Mucosa of descending colon (tissue), 3 donors: ENCODE results near the gene ESRP2. TPM values are rescaled to one million over a fixed set of nuclear protein-coding genes. Genes with fewer than 3 reads are reported as not detected.

Experiments used
- ATAC-seq: fragments of 200-7000 bp; cut with Tn5 transposase; one replicate; pipeline ENCODE4 v1.9.1; 2020; ENCODE audit warnings: mild to moderate bottlenecking, moderate library complexity
- DNase-seq, 3 donors: peaks; one replicate each; pipeline ENCODE4 v3.0.0-alpha.2; 2020
- H3K36me3 ChIP-seq: fragments of 200-600 bp; one replicate; pipeline ENCODE4 v1.8.0; 2021; ENCODE audit warnings: low read depth, mild to moderate bottlenecking
- H3K4me1 ChIP-seq: fragments of 200-600 bp; one replicate; pipeline ENCODE4 v1.8.0; 2021; ENCODE audit warnings: low read depth, mild to moderate bottlenecking
- H3K4me3 ChIP-seq: fragments of 200-600 bp; one replicate; pipeline ENCODE4 v1.8.0; 2021; ENCODE audit warnings: mild to moderate bottlenecking
- H3K9me3 ChIP-seq: fragments of 200-600 bp; one replicate; pipeline ENCODE4 v1.8.0; 2021; ENCODE audit warnings: mild to moderate bottlenecking
- CTCF ChIP-seq: fragments of 200-600 bp; IDR thresholded peaks from one replicate; pipeline ENCODE4 v1.8.0; 2022; ENCODE audit warnings: antibody characterized with exemption, mild to moderate bottlenecking
- intact Hi-C, 2 donors: fragments of 100-400 bp; cut with DNase I in 1 of 2; cut with micrococcal nuclease in 1 of 2; formaldehyde crosslinking; loops; one replicate each; pipeline versions ENCODE4 v1.11.0 to v1.11.1; 2022; cut with DNase I, micrococcal nuclease
- total RNA-seq, 3 donors: library from RNA; stranded (reverse); fragmentation: NEBNext Ultra II Directional in 2 of 3; extraction: Animal tissue kit (Norgen Biotek cat#: 25700) in 2 of 3; gene quantifications; one replicate each; pipeline versions ENCODE4 v1.2.1 to v1.2.4, GENCODE V29; 2021 to 2023
- donor health status: DM: no; HTN: no; CAD: no; lungs with moderate emphysema.
- donor health status: DM: no; HTN: no; CAD: no.
- donor health status: DM: no; HTN: yes; CAD: no.

The ESRP2 gene
- total RNA-seq, 3 donors from 2014 or later = 46.6 to 125 (median 94.5) TPM

- Histone ChIP-seq H3K4me3 (no peak overlapping the region), H3K9me3 (no peaks in the 10 kb centered on the region), H3K36me3 (no peaks in the 10 kb centered on the region), H3K4me1 (peaks cover 26% of the 10 kb centered on the region)
- no peak for TF ChIP-seq CTCF
- intact Hi-C loops = loop anchor here in 1 of 2 donors (5.0 kb wide), 1 partner anchor 84 kb away; no protein-coding TSS in a partner anchor
- DNase-seq (peak in 1 of 3 donors; percentile 40), ATAC-seq (no peak)
Measured at GRCh38 chr16:68242926-68243858, 7.3 kb upstream of the ESRP2 start.

DNA sequence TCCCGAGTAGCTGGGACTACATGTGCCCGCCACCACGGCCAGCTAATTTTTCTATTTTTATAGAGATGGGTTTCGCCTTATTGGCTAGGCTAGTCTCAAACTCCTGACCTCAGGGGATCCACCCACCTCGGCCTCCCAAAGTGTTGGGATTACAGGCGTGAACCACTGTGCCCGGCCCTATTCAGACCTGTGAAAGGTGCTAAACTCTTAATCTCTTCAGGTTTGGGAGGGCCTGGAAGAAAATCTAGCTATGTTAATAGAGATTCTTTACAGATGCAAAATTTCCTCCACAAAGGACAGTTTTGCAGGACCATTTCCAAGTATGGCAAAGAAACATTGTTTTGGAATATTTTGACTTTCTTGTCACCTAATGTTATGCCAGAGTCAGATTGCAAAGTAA lies 6.2 kb upstream of the ESRP2 start:
- Histone ChIP-seq H3K36me3 (no peaks in the 10 kb centered on the region), H3K4me1 (peaks cover 30% of the 10 kb centered on the region), H3K9me3 (no peaks in the 10 kb centered on the region), H3K4me3 (no peak overlapping the region)
- TF ChIP-seq CTCF = no peak
- peak in 1 of 3 donors; percentile 14 for DNase-seq
- no peak for ATAC-seq
- intact Hi-C loops = loop anchor here in 1 of 2 donors (5.0 kb wide), 1 partner anchor 85 kb away; no protein-coding TSS in a partner anchor

GRCh38 chr16:68238029-68238345 lies 2.1 kb upstream of the ESRP2 start:
- Histone ChIP-seq H3K36me3 (peaks cover 3% of the 10 kb centered on the region), H3K4me3 (peak overlapping the region; percentile 21), H3K4me1 (peaks cover 21% of the 10 kb centered on the region), H3K9me3 (no peaks in the 10 kb centered on the region)
- intact Hi-C loops = no loop called here
- ATAC-seq = no peak
- no peak for DNase-seq
- TF ChIP-seq CTCF = no peak

DNA sequence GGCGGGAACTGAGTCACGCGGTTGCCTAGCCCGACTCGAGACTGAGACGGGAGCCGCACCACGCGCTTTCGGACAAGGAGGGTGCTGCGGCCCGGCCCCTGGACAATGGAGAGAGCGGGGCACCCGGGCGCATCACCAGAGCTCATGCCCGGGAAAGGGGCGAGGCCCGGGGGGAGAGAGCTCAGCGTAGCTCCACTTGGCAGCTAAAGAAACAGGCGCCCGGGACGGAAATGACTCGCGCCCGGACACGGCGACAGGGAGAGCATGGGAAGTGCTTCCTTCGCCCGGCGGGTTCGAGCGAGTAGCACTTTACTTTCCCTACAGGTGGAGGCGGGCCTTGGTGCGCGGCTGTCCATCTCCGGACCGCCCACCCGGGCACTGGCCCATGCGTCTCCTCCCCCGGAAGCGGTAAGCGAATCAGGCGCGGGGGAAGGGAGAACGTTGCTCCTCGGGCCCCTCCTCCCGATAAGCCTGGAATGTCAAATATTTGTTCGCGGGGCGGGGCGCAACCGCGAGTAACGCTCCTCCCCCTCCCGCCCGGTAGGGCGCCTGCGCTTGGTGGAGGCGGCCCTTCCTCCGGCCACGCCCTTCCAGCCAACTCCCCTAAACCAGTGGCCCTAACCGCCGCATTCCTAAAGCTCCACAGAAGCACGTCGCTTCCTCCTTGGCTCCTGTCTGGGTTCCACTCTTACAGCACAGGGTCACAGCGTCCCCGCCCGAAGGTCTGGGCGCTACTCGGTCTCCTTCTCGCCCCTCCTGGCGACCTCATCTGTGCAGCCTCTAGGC lies 1.5 kb upstream of the ESRP2 start:
- no peak for TF ChIP-seq CTCF
- Histone ChIP-seq H3K36me3 (peaks cover 3% of the 10 kb centered on the region), H3K9me3 (no peaks in the 10 kb centered on the region), H3K4me3 (peak overlapping the region; percentile 21), H3K4me1 (peaks cover 25% of the 10 kb centered on the region)
- DNase-seq = peak; percentile 98 to 99 (median 99)
- intact Hi-C loops = no loop called here
- peak; percentile 72 for ATAC-seq

DNA sequence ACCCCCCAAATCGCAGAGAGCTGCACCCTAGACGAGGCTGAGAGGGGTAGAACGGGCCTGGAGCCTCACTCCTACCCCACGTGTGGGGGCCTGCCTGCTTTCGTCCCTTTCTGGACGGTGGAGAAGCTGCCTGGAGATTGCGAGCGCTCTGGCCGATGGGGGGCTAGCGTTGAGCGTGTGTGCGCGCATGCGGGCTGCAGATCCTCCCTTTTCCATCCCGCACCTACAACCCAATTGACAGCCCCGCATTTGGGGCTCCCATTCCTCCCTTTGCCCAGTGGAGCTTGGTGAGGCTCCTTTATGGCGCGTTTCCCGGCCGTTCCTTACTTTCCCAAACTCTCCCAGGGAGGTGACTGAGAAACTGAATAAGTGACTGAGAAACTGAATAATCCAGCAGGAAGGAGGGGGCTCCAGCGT lies 907 bp upstream of the ESRP2 start:
- TF ChIP-seq CTCF = no peak
- H3K4me1 ChIP-seq = peaks cover 25% of the 10 kb centered on the region
- DNase-seq = peak in 2 of 3 donors; percentile 66 to 67
- no peaks in the 10 kb centered on the region for H3K9me3 ChIP-seq
- no peak for ATAC-seq
- H3K4me3 ChIP-seq = peak overlapping the region; percentile 21
- peaks cover 3% of the 10 kb centered on the region for H3K36me3 ChIP-seq
- intact Hi-C loops = no loop called here
